Measurements from ENCODE around the gene CEP250.
A peak's percentile ranks its signal among the peaks of the same experiment; 100 is the strongest.
"Not testable (repeated sequence)": the region's sequence is repeated elsewhere in the genome, so short reads cannot be mapped to it uniquely, and the experiment has no call there.

Gene CEP250

GRCh38 chr20:35453647-35454046 lies 1.8 kb upstream of the CEP250 start:
- H3K36me3 ChIP-seq (replicated peaks in 1 of 2; ENCODE audit: control insufficient read depth in 2 of 2, insufficient read depth in 2 of 2, low read length in 2 of 2), result peaks cover 0 to 6% of the 10 kb centered on the region in 2 donors
- H4K8ac ChIP-seq (ENCODE audit: low read depth, low read length), result no peak overlapping the region
- DNase-seq (ENCODE audit: low spot score), result no peak
- H2AFZ ChIP-seq (ENCODE audit: low read length), result no peak overlapping the region
- no peaks in the 10 kb centered on the region for H3K9me3 ChIP-seq (replicated peaks in 1 of 2; ENCODE audit: control insufficient read depth in 2 of 2, insufficient read depth in 1 of 2, low read depth in 1 of 2, low read length in 2 of 2)
- peak overlapping the region; percentile 57 for H2AK5ac ChIP-seq (ENCODE audit: low read depth, low read length)
- no peak overlapping the region for H2BK120ac ChIP-seq (ENCODE audit: low read depth, low read length)
- no peak overlapping the region for H3K14ac ChIP-seq (ENCODE audit: low read length)
- no peak overlapping the region for H4K91ac ChIP-seq (ENCODE audit: low read depth, low read length, poor library complexity)
- no peak overlapping the region for H2BK5ac ChIP-seq (ENCODE audit: low read length)
- no CpG with 5 or more reads among the region's 7 CpGs for WGBS, 2 donors (ENCODE audit: extremely low coverage in 2 of 2, insufficient read length in 2 of 2, insufficient replicate concordance in 1 of 2)
- H3K23ac ChIP-seq (ENCODE audit: low read depth, low read length, poor library complexity), result no peak overlapping the region
- H3K27ac ChIP-seq (replicated peaks; ENCODE audit: low read length), result no peak overlapping the region
- H2BK15ac ChIP-seq (ENCODE audit: low read length), result no peak overlapping the region
- no peak overlapping the region for H3K18ac ChIP-seq (ENCODE audit: low read length)
- H3K27me3 ChIP-seq (ENCODE audit: control insufficient read depth in 3 of 3, insufficient read depth in 3 of 3, low read depth in 1 of 3, low read length in 3 of 3), result no peaks in the 10 kb centered on the region
- H3K4ac ChIP-seq (ENCODE audit: low read length), result no peak overlapping the region
- H3K4me1 ChIP-seq (ENCODE audit: control insufficient read depth in 2 of 2, insufficient read depth in 1 of 2, low read depth in 1 of 2, low read length in 2 of 2), result peaks cover 0 to 5% of the 10 kb centered on the region in 2 donors
- H3K4me3 ChIP-seq (ENCODE audit: low read length in 2 of 2), result peak overlapping the region in 1 of 2 donors; percentile 94
- H2BK12ac ChIP-seq (ENCODE audit: low read length), result no peak overlapping the region
- no peak overlapping the region for H3K9ac ChIP-seq (ENCODE audit: low read depth, low read length, poor library complexity)
- no peak overlapping the region for H3K4me2 ChIP-seq (ENCODE audit: insufficient read depth, low read length, poor library complexity, severe bottlenecking)
- no peaks in the 10 kb centered on the region for H3K79me1 ChIP-seq (ENCODE audit: low read depth, low read length)

- H3K9me3 ChIP-seq (replicated peaks in 1 of 2; ENCODE audit: control insufficient read depth in 2 of 2, insufficient read depth in 1 of 2, low read depth in 1 of 2, low read length in 2 of 2); H3K27me3 ChIP-seq (ENCODE audit: control insufficient read depth in 3 of 3, insufficient read depth in 3 of 3, low read depth in 1 of 3, low read length in 3 of 3); H3K9ac ChIP-seq (ENCODE audit: low read depth, low read length, poor library complexity); H3K79me1 ChIP-seq (ENCODE audit: low read depth, low read length); H3K18ac ChIP-seq (ENCODE audit: low read length); H2BK12ac ChIP-seq (ENCODE audit: low read length); H2BK5ac ChIP-seq (ENCODE audit: low read length); H2BK15ac ChIP-seq (ENCODE audit: low read length); H4K8ac ChIP-seq (ENCODE audit: low read depth, low read length); H4K91ac ChIP-seq (ENCODE audit: low read depth, low read length, poor library complexity); H3K4ac ChIP-seq (ENCODE audit: low read length); H2AFZ ChIP-seq (ENCODE audit: low read length); H3K23ac ChIP-seq (ENCODE audit: low read depth, low read length, poor library complexity); H3K4me2 ChIP-seq (ENCODE audit: insufficient read depth, low read length, poor library complexity, severe bottlenecking); H2AK5ac ChIP-seq (ENCODE audit: low read depth, low read length); DNase-seq (ENCODE audit: low spot score); H3K4me1 ChIP-seq (ENCODE audit: control insufficient read depth in 2 of 2, insufficient read depth in 1 of 2, low read depth in 1 of 2, low read length in 2 of 2); H3K14ac ChIP-seq (ENCODE audit: low read length); H2BK120ac ChIP-seq (ENCODE audit: low read depth, low read length); H3K27ac ChIP-seq (replicated peaks; ENCODE audit: low read length): not testable (repeated sequence)
- Histone ChIP-seq H3K4me3 (ENCODE audit: low read length in 2 of 2) (peak overlapping the region in 1 of 2 donors; percentile 94), H3K36me3 (replicated peaks in 1 of 2; ENCODE audit: control insufficient read depth in 2 of 2, insufficient read depth in 2 of 2, low read length in 2 of 2) (peaks cover 9 to 30% of the 10 kb centered on the region in 2 donors)
- WGBS, 2 donors (ENCODE audit: extremely low coverage in 2 of 2, insufficient read length in 2 of 2, insufficient replicate concordance in 1 of 2), result no CpG with 5 or more reads among the region's 7 CpGs
Observed at GRCh38 chr20:35456700-35457099, 1.3 kb downstream of the CEP250 start.

DNA sequence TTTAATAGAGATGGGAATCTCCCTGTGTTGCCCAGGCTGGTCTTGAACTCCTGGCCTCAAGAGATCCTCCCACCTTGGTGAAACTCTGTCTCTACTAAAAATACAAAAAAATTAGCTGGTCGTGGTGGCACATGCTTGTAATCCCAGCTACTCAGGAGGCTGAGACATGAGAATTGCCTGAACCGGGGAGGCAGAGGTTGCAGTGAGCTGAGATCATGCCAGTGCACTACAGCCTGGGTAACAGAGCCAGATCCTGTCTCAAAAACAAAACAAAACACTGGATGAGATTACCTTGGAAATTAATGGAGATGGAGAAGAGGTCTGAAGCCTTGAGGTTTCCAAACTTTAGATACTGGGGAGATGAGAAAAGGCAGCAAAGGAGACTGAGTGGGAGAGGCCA lies 2.1 kb downstream of the CEP250 start:
- not testable (repeated sequence) for H3K4me2 ChIP-seq (ENCODE audit: insufficient read depth, low read length, poor library complexity, severe bottlenecking); H4K91ac ChIP-seq (ENCODE audit: low read depth, low read length, poor library complexity); H3K27me3 ChIP-seq (ENCODE audit: control insufficient read depth in 3 of 3, insufficient read depth in 3 of 3, low read depth in 1 of 3, low read length in 3 of 3); H2BK15ac ChIP-seq (ENCODE audit: low read length); H2BK5ac ChIP-seq (ENCODE audit: low read length); H3K4me3 ChIP-seq (ENCODE audit: low read length in 2 of 2); H2BK12ac ChIP-seq (ENCODE audit: low read length); H4K8ac ChIP-seq (ENCODE audit: low read depth, low read length); H3K9ac ChIP-seq (ENCODE audit: low read depth, low read length, poor library complexity); DNase-seq (ENCODE audit: low spot score); H3K79me1 ChIP-seq (ENCODE audit: low read depth, low read length); H3K18ac ChIP-seq (ENCODE audit: low read length); H2AFZ ChIP-seq (ENCODE audit: low read length); H3K27ac ChIP-seq (replicated peaks; ENCODE audit: low read length); H2AK5ac ChIP-seq (ENCODE audit: low read depth, low read length); H3K9me3 ChIP-seq (replicated peaks in 1 of 2; ENCODE audit: control insufficient read depth in 2 of 2, insufficient read depth in 1 of 2, low read depth in 1 of 2, low read length in 2 of 2); H2BK120ac ChIP-seq (ENCODE audit: low read depth, low read length); H3K4ac ChIP-seq (ENCODE audit: low read length); H3K23ac ChIP-seq (ENCODE audit: low read depth, low read length, poor library complexity); H3K14ac ChIP-seq (ENCODE audit: low read length); H3K4me1 ChIP-seq (ENCODE audit: control insufficient read depth in 2 of 2, insufficient read depth in 1 of 2, low read depth in 1 of 2, low read length in 2 of 2)
- WGBS, 2 donors (ENCODE audit: extremely low coverage in 2 of 2, insufficient read length in 2 of 2, insufficient replicate concordance in 1 of 2), result no CpG with 5 or more reads among the region's 2 CpGs
- H3K36me3 ChIP-seq (replicated peaks in 1 of 2; ENCODE audit: control insufficient read depth in 2 of 2, insufficient read depth in 2 of 2, low read length in 2 of 2), result peaks cover 14 to 39% of the 10 kb centered on the region in 2 donors

DNA sequence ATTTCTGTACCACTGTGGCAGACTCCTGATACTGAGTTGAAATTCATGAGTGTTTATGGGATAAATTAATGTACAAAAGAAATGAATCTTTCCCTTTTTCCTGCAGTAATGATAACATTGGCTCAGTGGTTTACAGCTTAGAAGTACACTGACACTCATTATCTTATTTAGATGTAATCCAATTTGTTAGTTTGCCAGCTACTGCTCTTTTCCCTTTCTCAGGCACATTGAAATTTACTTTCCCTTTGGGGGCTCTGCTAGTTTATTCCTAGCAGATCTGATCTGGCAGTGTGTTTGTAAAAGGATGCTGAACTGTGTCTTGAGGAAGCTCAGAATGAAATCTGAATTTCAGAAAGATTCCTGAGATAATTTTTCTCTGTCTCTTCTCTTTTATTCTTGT lies 3.0 kb downstream of the CEP250 start:
- Histone ChIP-seq H3K23ac (ENCODE audit: low read depth, low read length, poor library complexity) (no peak overlapping the region), H3K27ac (replicated peaks; ENCODE audit: low read length) (no peak overlapping the region), H4K8ac (ENCODE audit: low read depth, low read length) (no peak overlapping the region)

More for the DNA sequence above, 3.0 kb downstream of the CEP250 start:
- no peak overlapping the region for H2BK12ac ChIP-seq (ENCODE audit: low read length)
- no peak overlapping the region for H2BK120ac ChIP-seq (ENCODE audit: low read depth, low read length)
- no peak overlapping the region for H3K4ac ChIP-seq (ENCODE audit: low read length)
- H2BK5ac ChIP-seq (ENCODE audit: low read length), result no peak overlapping the region
- no peak overlapping the region for H2BK15ac ChIP-seq (ENCODE audit: low read length)
- no peak overlapping the region for H3K18ac ChIP-seq (ENCODE audit: low read length)
- H3K79me1 ChIP-seq (ENCODE audit: low read depth, low read length), result no peaks in the 10 kb centered on the region
- no peak overlapping the region for H2AK5ac ChIP-seq (ENCODE audit: low read depth, low read length)
- no peak overlapping the region for H3K14ac ChIP-seq (ENCODE audit: low read length)
- no peak for DNase-seq (ENCODE audit: low spot score)
- no peaks in the 10 kb centered on the region for H3K4me1 ChIP-seq (ENCODE audit: control insufficient read depth in 2 of 2, insufficient read depth in 1 of 2, low read depth in 1 of 2, low read length in 2 of 2)
- H3K9me3 ChIP-seq (replicated peaks in 1 of 2; ENCODE audit: control insufficient read depth in 2 of 2, insufficient read depth in 1 of 2, low read depth in 1 of 2, low read length in 2 of 2), result no peaks in the 10 kb centered on the region
- H4K91ac ChIP-seq (ENCODE audit: low read depth, low read length, poor library complexity), result no peak overlapping the region
- no peak overlapping the region for H3K9ac ChIP-seq (ENCODE audit: low read depth, low read length, poor library complexity)
- peaks cover 14 to 47% of the 10 kb centered on the region in 2 donors for H3K36me3 ChIP-seq (replicated peaks in 1 of 2; ENCODE audit: control insufficient read depth in 2 of 2, insufficient read depth in 2 of 2, low read length in 2 of 2)
- H3K4me2 ChIP-seq (ENCODE audit: insufficient read depth, low read length, poor library complexity, severe bottlenecking), result no peak overlapping the region
- H3K27me3 ChIP-seq (ENCODE audit: control insufficient read depth in 3 of 3, insufficient read depth in 3 of 3, low read depth in 1 of 3, low read length in 3 of 3), result no peaks in the 10 kb centered on the region
- no peak overlapping the region for H2AFZ ChIP-seq (ENCODE audit: low read length)
- H3K4me3 ChIP-seq (ENCODE audit: low read length in 2 of 2), result no peak overlapping the region

Data from neuronal stem cell (in vitro differentiated cells).